Mesenchymal stem cell (in vitro differentiated cells and primary cell): ENCODE data around the gene PALM.

Experiments used
- DNase-seq: peaks from one replicate; pipeline ENCODE4 v3.0.0-alpha.2; 2013
- H2AFZ ChIP-seq: one replicate; pipeline ENCODE4 v1.6.1; 2013; ENCODE audit warnings: low read depth, mild to moderate bottlenecking, control low read depth, inconsistent platforms, low read length, moderate library complexity
- H2AK5ac ChIP-seq: 2 replicates; pipeline ENCODE4 v1.6.1; 2013; ENCODE audit warnings: low read length, moderate library complexity, mild to moderate bottlenecking, inconsistent platforms; ENCODE audit not compliant: severe bottlenecking
- H2BK120ac ChIP-seq: one replicate; pipeline ENCODE4 v1.6.1; 2013; ENCODE audit warnings: low read depth, mild to moderate bottlenecking, inconsistent platforms, low read length, moderate library complexity
- H2BK12ac ChIP-seq, 2 experiments: one replicate each; pipeline ENCODE4 v1.6.1; 2013; ENCODE audit warnings: inconsistent platforms in 2 of 2, low read length in 2 of 2, mild to moderate bottlenecking in 2 of 2, moderate library complexity in 2 of 2, control low read depth in 1 of 2
- H2BK15ac ChIP-seq: one replicate; pipeline ENCODE4 v1.6.1; 2013; ENCODE audit warnings: mild to moderate bottlenecking, low read depth, inconsistent platforms; ENCODE audit not compliant: poor library complexity, severe bottlenecking
- H2BK5ac ChIP-seq: 2 replicates; pipeline ENCODE4 v1.6.1; 2013; ENCODE audit warnings: low read depth, mild to moderate bottlenecking, low read length, control low read depth, inconsistent platforms; ENCODE audit not compliant: poor library complexity, severe bottlenecking
- H3K14ac ChIP-seq, 2 experiments: one replicate each; pipeline ENCODE4 v1.6.1; 2013; ENCODE audit warnings: inconsistent platforms in 2 of 2, low read length in 2 of 2, control low read depth in 1 of 2, mild to moderate bottlenecking in 1 of 2, moderate library complexity in 1 of 2
- H3K18ac ChIP-seq, 2 experiments: one replicate each; pipeline ENCODE4 v1.6.1; 2013; ENCODE audit warnings: inconsistent platforms in 2 of 2, low read length in 2 of 2, control low read depth in 1 of 2, low read depth in 1 of 2, mild to moderate bottlenecking in 1 of 2
- H3K23ac ChIP-seq, 2 experiments: one replicate each; pipeline ENCODE4 v1.6.1; 2013; ENCODE audit warnings: inconsistent platforms in 2 of 2, low read length in 2 of 2, mild to moderate bottlenecking in 2 of 2, moderate library complexity in 2 of 2, control low read depth in 1 of 2
- H3K27ac ChIP-seq: 2 replicates; pipeline ENCODE4 v1.5.1; 2013; ENCODE audit warnings: mild to moderate bottlenecking, moderate library complexity, low read length, control low read depth, inconsistent platforms; ENCODE audit not compliant: poor library complexity, severe bottlenecking
- H3K27me3 ChIP-seq, 2 experiments: 2 replicates each; pipeline versions ENCODE4 v1.6.1 to v1.7.0; 2013; ENCODE audit warnings: low read length in 2 of 2, mild to moderate bottlenecking in 2 of 2, moderate library complexity in 2 of 2, control low read depth in 1 of 2, inconsistent platforms in 1 of 2; ENCODE audit not compliant: control insufficient read depth in 1 of 2, insufficient read depth in 1 of 2
- H3K36me3 ChIP-seq, 2 experiments: 2 replicates each; pipeline versions ENCODE4 v1.6.1 to v1.7.0; 2013; ENCODE audit warnings: low read length in 2 of 2, control low read depth in 1 of 2, inconsistent platforms in 1 of 2, low read depth in 1 of 2, mild to moderate bottlenecking in 1 of 2; ENCODE audit not compliant: insufficient read depth in 2 of 2, control insufficient read depth in 1 of 2
- H3K4ac ChIP-seq, 2 experiments: one replicate each; pipeline ENCODE4 v1.6.1; 2013; ENCODE audit warnings: inconsistent platforms in 2 of 2, low read length in 2 of 2, mild to moderate bottlenecking in 2 of 2, moderate library complexity in 2 of 2, control low read depth in 1 of 2, low read depth in 1 of 2
- H3K4me1 ChIP-seq: 2 replicates; pipeline ENCODE4 v1.6.1; 2013; ENCODE audit warnings: low read depth, low read length, control low read depth; ENCODE audit not compliant: control insufficient read depth, insufficient read depth
- H3K4me2 ChIP-seq: 2 replicates; pipeline ENCODE4 v1.6.1; 2013; ENCODE audit warnings: low read length, mild to moderate bottlenecking, inconsistent platforms; ENCODE audit not compliant: poor library complexity, severe bottlenecking
- H3K4me3 ChIP-seq, 2 experiments: 2 replicates each; pipeline versions ENCODE4 v1.5.1 to v1.7.0; 2013; ENCODE audit warnings: low read length in 2 of 2, mild to moderate bottlenecking in 2 of 2, control low read depth in 1 of 2, low read depth in 1 of 2; ENCODE audit not compliant: insufficient read depth in 1 of 2
- H3K79me1 ChIP-seq: replicated peaks from 2 replicates; pipeline ENCODE4 v1.6.1; 2013; ENCODE audit warnings: mild to moderate bottlenecking, control low read depth, low read length, inconsistent platforms; ENCODE audit not compliant: poor library complexity, severe bottlenecking
- H3K9ac ChIP-seq: 2 replicates; pipeline ENCODE4 v1.7.0; 2013; ENCODE audit warnings: mild to moderate bottlenecking, low read length, moderate library complexity
- H3K9me3 ChIP-seq: 2 replicates; pipeline ENCODE4 v1.7.0; 2013; ENCODE audit warnings: mild to moderate bottlenecking, low read length; ENCODE audit not compliant: control insufficient read depth
- H4K8ac ChIP-seq: one replicate; pipeline ENCODE4 v1.6.1; 2013; ENCODE audit warnings: inconsistent platforms, mild to moderate bottlenecking, low read length, moderate library complexity
- H4K91ac ChIP-seq: one replicate; pipeline ENCODE4 v1.6.1; 2013; ENCODE audit warnings: mild to moderate bottlenecking, low read length, inconsistent platforms
- WGBS: methylation state at CpG from one replicate; pipeline ENCODE4 v1.1.7; 2013; ENCODE audit warnings: mixed read lengths; 5-methylcytosine and 5-hydroxymethylcytosine counted together

Gene PALM

GRCh38 chr19:729965-730668, 21.4 kb downstream of the PALM start:
- no peak for DNase-seq
- Histone ChIP-seq H4K91ac (no peak overlapping the region), H4K8ac (no peak overlapping the region), H3K23ac (no peak overlapping the region), H3K4me2 (no peak overlapping the region), H3K4me1 (peaks cover 8% of the 10 kb centered on the region), H3K27ac (no peak overlapping the region), H2BK15ac (no peak overlapping the region), H3K36me3 (peaks cover 13 to 46% of the 10 kb centered on the region in 2 experiments), H2BK5ac (no peak overlapping the region), H3K9me3 (no peaks in the 10 kb centered on the region), H3K9ac (no peak overlapping the region), H2AK5ac (no peak overlapping the region), H3K27me3 (no peaks in the 10 kb centered on the region), H2BK12ac (no peak overlapping the region), H3K18ac (no peak overlapping the region), H3K79me1 (peaks cover 5% of the 10 kb centered on the region), H3K4ac (no peak overlapping the region), H2BK120ac (no peak overlapping the region), H3K14ac (no peak overlapping the region), H3K4me3 (no peak overlapping the region), H2AFZ (no peak overlapping the region)
- 84% methylated on average over 14 of the region's 14 CpGs for WGBS

GRCh38 chr19:731000-731399, 22.3 kb downstream of the PALM start:
- WGBS, result 90% methylated on average over 14 of the region's 16 CpGs
- no peak overlapping the region for H2BK12ac ChIP-seq
- H4K91ac ChIP-seq, result no peak overlapping the region
- H3K4me1 ChIP-seq, result peaks cover 12% of the 10 kb centered on the region
- H3K4me3 ChIP-seq, result no peak overlapping the region
- H3K23ac ChIP-seq, result no peak overlapping the region
- no peak overlapping the region for H3K4me2 ChIP-seq
- no peak overlapping the region for H2BK15ac ChIP-seq
- no peaks in the 10 kb centered on the region for H3K27me3 ChIP-seq
- no peak overlapping the region for H2AK5ac ChIP-seq
- no peaks in the 10 kb centered on the region for H3K9me3 ChIP-seq
- no peak overlapping the region for H3K27ac ChIP-seq
- no peak overlapping the region for H3K14ac ChIP-seq
- H3K4ac ChIP-seq, result no peak overlapping the region
- H4K8ac ChIP-seq, result no peak overlapping the region
- H2AFZ ChIP-seq, result no peak overlapping the region
- no peak for DNase-seq
- H3K18ac ChIP-seq, result no peak overlapping the region
- no peak overlapping the region for H2BK120ac ChIP-seq
- H2BK5ac ChIP-seq, result no peak overlapping the region
- no peak overlapping the region for H3K9ac ChIP-seq
- H3K36me3 ChIP-seq, result peaks cover 13 to 47% of the 10 kb centered on the region in 2 experiments
- no peaks in the 10 kb centered on the region for H3K79me1 ChIP-seq

GRCh38 chr19:732148-733069, 23.7 kb downstream of the PALM start:
- Histone ChIP-seq H3K4me1 (peaks cover 10% of the 10 kb centered on the region), H3K4me2 (no peak overlapping the region), H4K8ac (no peak overlapping the region), H3K14ac (no peak overlapping the region), H2AFZ (no peak overlapping the region), H3K36me3 (peaks cover 15 to 44% of the 10 kb centered on the region in 2 experiments), H4K91ac (peak overlapping the region; percentile 55), H3K4me3 (no peak overlapping the region), H3K23ac (no peak overlapping the region), H2BK12ac (no peak overlapping the region), H3K27me3 (no peaks in the 10 kb centered on the region), H3K9ac (no peak overlapping the region), H2BK5ac (no peak overlapping the region), H3K27ac (no peak overlapping the region), H3K9me3 (no peaks in the 10 kb centered on the region), H2BK15ac (no peak overlapping the region), H3K4ac (no peak overlapping the region), H2BK120ac (no peak overlapping the region), H3K79me1 (no peaks in the 10 kb centered on the region), H2AK5ac (no peak overlapping the region), H3K18ac (no peak overlapping the region)
- 89% methylated on average over 24 of the region's 24 CpGs for WGBS
- DNase-seq, result no peak

GRCh38 chr19:734716-735115, 26.0 kb downstream of the PALM start:
- H4K91ac ChIP-seq, result no peak overlapping the region
- H3K4me2 ChIP-seq, result no peak overlapping the region
- no peak overlapping the region for H2AK5ac ChIP-seq
- no peak overlapping the region for H2BK15ac ChIP-seq
- H3K9ac ChIP-seq, result no peak overlapping the region
- no peaks in the 10 kb centered on the region for H3K27me3 ChIP-seq
- DNase-seq, result no peak
- H3K4me3 ChIP-seq, result no peak overlapping the region
- H2BK12ac ChIP-seq, result no peak overlapping the region
- no peak overlapping the region for H3K4ac ChIP-seq
- H2AFZ ChIP-seq, result no peak overlapping the region
- H3K18ac ChIP-seq, result no peak overlapping the region
- H3K23ac ChIP-seq, result no peak overlapping the region
- 98% methylated on average over 12 of the region's 13 CpGs for WGBS
- H2BK5ac ChIP-seq, result no peak overlapping the region
- no peak overlapping the region for H3K14ac ChIP-seq
- peak overlapping the region; percentile 33 for H3K27ac ChIP-seq
- no peak overlapping the region for H2BK120ac ChIP-seq
- no peaks in the 10 kb centered on the region for H3K79me1 ChIP-seq
- H3K36me3 ChIP-seq, result peaks cover 14 to 41% of the 10 kb centered on the region in 2 experiments
- no peaks in the 10 kb centered on the region for H3K9me3 ChIP-seq
- H3K4me1 ChIP-seq, result peaks cover 18% of the 10 kb centered on the region
- no peak overlapping the region for H4K8ac ChIP-seq
